Spinal cord (tissue), 10 donors: Measurements from ENCODE around the gene KRTAP10-4. TPM values are rescaled to one million over a fixed set of nuclear protein-coding genes. Genes with fewer than 3 reads are reported as not detected.

Experiments
- DNase-seq, 6 donors: peaks; one replicate each; pipeline versions ENCODE4 v3.0.0 to v3.0.0-alpha.2; 2013 to 2015; ENCODE audit warnings: low spot score in 6 of 6, low read depth in 4 of 6
- H3K27ac ChIP-seq: one replicate; pipeline ENCODE4 v1.5.1; 2013; ENCODE audit warnings: low read depth, low read length, control low read depth
- H3K27me3 ChIP-seq: one replicate; pipeline ENCODE4 v1.6.1; 2013; ENCODE audit warnings: low read length; ENCODE audit not compliant: control insufficient read depth, insufficient read depth
- H3K36me3 ChIP-seq: one replicate; pipeline ENCODE4 v1.6.1; 2013; ENCODE audit warnings: low read length; ENCODE audit not compliant: control insufficient read depth, insufficient read depth
- H3K4me1 ChIP-seq: one replicate; pipeline ENCODE4 v1.6.1; 2013; ENCODE audit warnings: low read length; ENCODE audit not compliant: control insufficient read depth, insufficient read depth
- H3K4me3 ChIP-seq: one replicate; pipeline ENCODE4 v1.5.1; 2013; ENCODE audit warnings: low read depth, low read length, control low read depth
- H3K9me3 ChIP-seq: one replicate; pipeline ENCODE4 v1.6.1; 2013; ENCODE audit warnings: low read length; ENCODE audit not compliant: control insufficient read depth, insufficient read depth
- WGBS: methylation state at CpG from one replicate; pipeline ENCODE4 v1.1.5; 2013; ENCODE audit warnings: missing lambda C conversion rate; ENCODE audit not compliant: insufficient coverage; 5-methylcytosine and 5-hydroxymethylcytosine counted together
- polyA plus RNA-seq, 2 donors: library from polyadenylated mRNA; unstranded; fragments of 120-200 nt; gene quantifications; one replicate each; pipeline ENCODE4 v1.2.1, GENCODE V29; 2013; ENCODE audit not compliant: insufficient read length in 2 of 2
- total RNA-seq, 2 donors: library from RNA; depleted of rRNA in 1 of 2; stranded (reverse); fragments of 120-200 nt in 1 of 2; fragments of >200 nt in 1 of 2; gene quantifications; one replicate each; pipeline versions ENCODE4 v1.2.3 to v1.2.4, GENCODE V29; 2013 to 2014
- donor health status: healthy.

KRTAP10-4 gene
- total and polyA plus RNA-seq, 4 donors = not detected

GRCh38 chr21:44535963-44536362 is 37.6 kb upstream of the KRTAP10-4 start:
- Histone ChIP-seq H3K27me3 (no peaks in the 10 kb centered on the region), H3K4me1 (no peaks in the 10 kb centered on the region), H3K9me3 (no peaks in the 10 kb centered on the region), H3K36me3 (no peaks in the 10 kb centered on the region), H3K4me3 (no peak overlapping the region), H3K27ac (no peak overlapping the region)
- peak in 1 of 6 donors; percentile 25 for DNase-seq
- WGBS = 42% methylated on average over 6 of the region's 7 CpGs

GRCh38 chr21:44537930-44538911 is 35.3 kb upstream of the KRTAP10-4 start:
- Histone ChIP-seq H3K27ac (no peak overlapping the region), H3K4me1 (no peaks in the 10 kb centered on the region), H3K27me3 (no peaks in the 10 kb centered on the region), H3K9me3 (no peaks in the 10 kb centered on the region), H3K36me3 (no peaks in the 10 kb centered on the region), H3K4me3 (no peak overlapping the region)
- DNase-seq = no peak
- WGBS = 90% methylated on average over 33 of the region's 33 CpGs

- Histone ChIP-seq H3K27ac (no peak overlapping the region), H3K27me3 (no peaks in the 10 kb centered on the region), H3K36me3 (no peaks in the 10 kb centered on the region), H3K4me3 (no peak overlapping the region), H3K9me3 (no peaks in the 10 kb centered on the region), H3K4me1 (no peaks in the 10 kb centered on the region)
- 77% methylated on average over 14 of the region's 14 CpGs for WGBS
- no peak for DNase-seq
Observed at GRCh38 chr21:44539046-44539445, 34.5 kb upstream of the KRTAP10-4 start.

- DNase-seq = no peak
- Histone ChIP-seq H3K27ac (no peak within 1 kb of the TSS), H3K9me3 (no peaks in the 10 kb centered on the region), H3K36me3 (no peaks in the 10 kb centered on the region), H3K4me1 (no peaks in the 10 kb centered on the region), H3K4me3 (no peak within 1 kb of the TSS), H3K27me3 (no peaks in the 10 kb centered on the region)
- 83% methylated on average over 20 of the region's 21 CpGs for WGBS
Observed at GRCh38 chr21:44539991-44540666, 33.4 kb upstream of the KRTAP10-4 start, which contains the start of gene KRTAP10-1. KRTAP10-1 (minus strand) TSS chr21:44540195; CDS start chr21:44540150, 45 bp downstream.

DNA sequence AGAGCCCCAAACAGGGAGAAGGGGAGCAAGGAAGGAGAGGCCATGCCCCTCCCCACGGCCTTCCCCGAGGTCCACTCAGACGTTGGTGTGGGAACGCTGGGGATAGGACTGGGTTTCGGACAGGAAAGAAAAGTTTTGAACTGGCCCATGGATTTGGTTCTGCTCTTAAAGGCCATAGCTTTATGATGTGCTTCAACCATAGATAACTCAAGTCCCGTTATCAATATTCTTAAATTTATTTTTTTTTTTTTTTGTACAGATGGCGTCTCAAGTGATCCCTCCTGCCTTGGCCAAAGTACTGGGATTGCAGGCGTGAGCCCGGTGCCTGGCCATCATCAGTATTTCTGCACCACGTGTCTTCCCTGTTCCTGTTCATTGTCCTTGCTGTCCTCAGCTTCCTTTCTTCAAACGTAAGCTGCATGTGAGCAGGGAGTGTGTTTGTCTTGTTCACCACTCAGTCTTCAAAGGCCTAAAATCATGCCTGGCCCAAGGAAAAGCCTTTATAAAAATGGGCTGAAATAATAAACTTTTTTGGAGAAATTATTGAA is 32.7 kb upstream of the KRTAP10-4 start:
- Histone ChIP-seq H3K36me3 (no peaks in the 10 kb centered on the region), H3K27me3 (no peaks in the 10 kb centered on the region), H3K4me3 (no peak overlapping the region), H3K27ac (no peak overlapping the region), H3K9me3 (no peaks in the 10 kb centered on the region), H3K4me1 (no peaks in the 10 kb centered on the region)
- 92% methylated on average over 9 of the region's 11 CpGs for WGBS
- no peak for DNase-seq

GRCh38 chr21:44542716-44543115 is 30.8 kb upstream of the KRTAP10-4 start:
- H3K4me3 ChIP-seq = no peak overlapping the region
- no CpG with 5 or more reads among the region's 1 CpG for WGBS
- H3K36me3 ChIP-seq = no peaks in the 10 kb centered on the region
- H3K9me3 ChIP-seq = no peaks in the 10 kb centered on the region
- H3K4me1 ChIP-seq = peaks cover 1% of the 10 kb centered on the region
- no peak for DNase-seq
- H3K27me3 ChIP-seq = no peaks in the 10 kb centered on the region
- no peak overlapping the region for H3K27ac ChIP-seq

- Histone ChIP-seq H3K27ac (no peak overlapping the region), H3K27me3 (no peaks in the 10 kb centered on the region)
- 75% methylated on average over 1 of the region's 3 CpGs for WGBS
Observed at GRCh38 chr21:44544566-44544965, 29.0 kb upstream of the KRTAP10-4 start.

GRCh38 chr21:44547656-44548331 is 25.7 kb upstream of the KRTAP10-4 start:
- Histone ChIP-seq H3K36me3 (no peaks in the 10 kb centered on the region), H3K27ac (no peak overlapping the region), H3K4me1 (peaks cover 2% of the 10 kb centered on the region), H3K4me3 (no peak overlapping the region), H3K27me3 (no peaks in the 10 kb centered on the region), H3K9me3 (no peaks in the 10 kb centered on the region)
- DNase-seq = peak in 1 of 6 donors; percentile 46
- 74% methylated on average over 4 of the region's 5 CpGs for WGBS

More at GRCh38 chr21:44544566-44544965, 29.0 kb upstream of the KRTAP10-4 start:
- Histone ChIP-seq H3K4me1 (peaks cover 2% of the 10 kb centered on the region), H3K4me3 (no peak overlapping the region), H3K9me3 (no peaks in the 10 kb centered on the region), H3K36me3 (no peaks in the 10 kb centered on the region)
- DNase-seq = no peak

GRCh38 chr21:44548381-44548780 is 25.1 kb upstream of the KRTAP10-4 start:
- H3K4me1 ChIP-seq = peaks cover 2% of the 10 kb centered on the region
- peak in 1 of 6 donors; percentile 6 for DNase-seq
- no peaks in the 10 kb centered on the region for H3K9me3 ChIP-seq
- H3K4me3 ChIP-seq = no peak overlapping the region
- no peaks in the 10 kb centered on the region for H3K27me3 ChIP-seq
- H3K27ac ChIP-seq = no peak overlapping the region
- H3K36me3 ChIP-seq = no peaks in the 10 kb centered on the region
- WGBS = 76% methylated on average over 12 of the region's 13 CpGs
